H1 (cell line): ENCODE results near the gene GCLM. TPM values are rescaled to one million over a fixed set of nuclear protein-coding genes. Genes with fewer than 3 reads are reported as not detected.

Experiments used
- CTCF ChIA-PET: fragments of 300-600 bp; sonication (Branson Sonifier 250); formaldehyde crosslinking; loops from one replicate; lab custom pipeline; 2021; ENCODE audit not compliant: partially characterized antibody; lab: Charles Lee
- POLR2A ChIA-PET: fragments of 300-600 bp; sonication (Branson Sonifier 250); formaldehyde crosslinking; loops from one replicate; lab custom pipeline; 2021; ENCODE audit warnings: inconsistent platforms; ENCODE audit not compliant: partially characterized antibody; lab: Charles Lee
- DNase-seq, 2 experiments: peaks; one replicate each; pipeline versions ENCODE4 v3.0.0 to v3.0.0-alpha.2; 2010 to 2022; ENCODE audit warnings: low spot score in 2 of 2, low read depth in 1 of 2, mixed read lengths in 1 of 2
- FAIRE-seq: peaks from 2 replicates; lab custom pipeline; 2011; peaks lifted over from hg19 to GRCh38; lab: Jason Lieb, UNC
- H2AFZ ChIP-seq: 2 replicates; pipeline ENCODE4 v1.8.1; 2012; ENCODE audit warnings: low read length, inconsistent platforms
- H2AK5ac ChIP-seq: 2 replicates; pipeline ENCODE4 v1.6.1; 2013; ENCODE audit warnings: low read depth, low read length
- H2BK120ac ChIP-seq: replicated peaks from 2 replicates; pipeline ENCODE3; 2013; ENCODE audit warnings: low read depth, low read length, inconsistent platforms
- H2BK12ac ChIP-seq: 2 replicates; pipeline ENCODE4 v1.6.1; 2013; ENCODE audit warnings: low read depth, low read length
- H2BK15ac ChIP-seq: 2 replicates; pipeline ENCODE4 v1.6.1; 2013; ENCODE audit warnings: low read length
- H2BK20ac ChIP-seq: 2 replicates; pipeline ENCODE4 v1.6.1; 2013; ENCODE audit warnings: low read length
- H2BK5ac ChIP-seq: 2 replicates; pipeline ENCODE4 v1.6.1; 2013; ENCODE audit warnings: low read depth, low read length
- H3K14ac ChIP-seq: 2 replicates; pipeline ENCODE4 v1.6.1; 2013; ENCODE audit warnings: inconsistent platforms; ENCODE audit not compliant: insufficient read length
- H3K18ac ChIP-seq: 2 replicates; pipeline ENCODE4 v1.6.1; 2013; ENCODE audit warnings: low read length; ENCODE audit errors: extremely low read depth
- H3K23ac ChIP-seq: 2 replicates; pipeline ENCODE4 v1.6.1; 2013; ENCODE audit warnings: inconsistent platforms; ENCODE audit not compliant: insufficient read length
- H3K23me2 ChIP-seq: 2 replicates; pipeline ENCODE4 v1.6.1; 2013; ENCODE audit warnings: low read depth, low read length
- H3K27ac ChIP-seq: 2 replicates; pipeline ENCODE4 v1.6.1; 2011; ENCODE audit warnings: low read depth, low read length, inconsistent platforms
- H3K27me3 ChIP-seq, 4 experiments: replicated peaks in 1 of 4; 1 replicate in 1 of 4; 2 replicates in 3 of 4; pipeline versions ENCODE4 v1.6.1 to v1.8.1; 2011 to 2013; ENCODE audit warnings: low read length in 3 of 4, mild to moderate bottlenecking in 3 of 4, inconsistent platforms in 2 of 4, mixed read lengths in 2 of 4, moderate library complexity in 1 of 4; ENCODE audit not compliant: control insufficient read depth in 3 of 4, insufficient read depth in 3 of 4; ENCODE audit errors: extremely low read depth in 1 of 4
- H3K36me3 ChIP-seq, 4 experiments: 2 replicates each; pipeline versions ENCODE4 v1.6.1 to v1.8.1; 2011 to 2013; ENCODE audit warnings: mild to moderate bottlenecking in 4 of 4, low read length in 3 of 4, moderate library complexity in 2 of 4, control low read depth in 1 of 4, inconsistent platforms in 1 of 4; ENCODE audit not compliant: insufficient read depth in 4 of 4, control insufficient read depth in 2 of 4
- H3K4ac ChIP-seq: replicated peaks from 2 replicates; pipeline ENCODE3; 2013; ENCODE audit warnings: low read length, low read depth, mixed read lengths, inconsistent platforms; ENCODE audit not compliant: insufficient read length
- H3K4me1 ChIP-seq, 4 experiments: replicated peaks in 1 of 4; 1 replicate in 1 of 4; 2 replicates in 3 of 4; pipeline versions ENCODE4 v1.6.1 to v1.8.1; 2011 to 2013; ENCODE audit warnings: low read length in 3 of 4, inconsistent platforms in 2 of 4, mixed read lengths in 1 of 4; ENCODE audit not compliant: insufficient read depth in 4 of 4, control insufficient read depth in 3 of 4
- H3K4me2 ChIP-seq, 2 experiments: 2 replicates each; pipeline versions ENCODE4 v1.6.1 to v1.8.1; 2011 to 2013; ENCODE audit warnings: low read depth in 2 of 2, low read length in 2 of 2, control low read depth in 1 of 2, inconsistent platforms in 1 of 2, mild to moderate bottlenecking in 1 of 2; ENCODE audit not compliant: insufficient read depth in 1 of 2
- H3K4me3 ChIP-seq, 4 experiments: fragments of 200-600, 300-600 bp in 1 of 4; sonication (generic), shearing (Covaris generic), sonication (Bioruptor Twin) in 1 of 4; 2 replicates each; pipeline versions ENCODE4 v1.5.1 to v1.8.1; 2011 to 2016; ENCODE audit warnings: low read length in 4 of 4, low read depth in 3 of 4, control low read depth in 2 of 4, inconsistent platforms in 2 of 4, mild to moderate bottlenecking in 2 of 4, mixed read lengths in 1 of 4, moderate library complexity in 1 of 4; ENCODE audit not compliant: insufficient read depth in 2 of 4; ENCODE audit errors: extremely low read depth in 1 of 4
- H3K56ac ChIP-seq: replicated peaks from 2 replicates; pipeline ENCODE3; 2013; ENCODE audit warnings: low read depth, mild to moderate bottlenecking, mixed read lengths, low read length, inconsistent platforms; ENCODE audit not compliant: insufficient read length
- H3K79me1 ChIP-seq: 2 replicates; pipeline ENCODE4 v1.6.1; 2013; ENCODE audit warnings: low read depth, low read length, control low read depth
- H3K79me2 ChIP-seq, 2 experiments: 2 replicates each; pipeline versions ENCODE4 v1.6.1 to v1.8.1; 2012 to 2013; ENCODE audit warnings: low read length in 2 of 2, mild to moderate bottlenecking in 2 of 2, inconsistent platforms in 1 of 2; ENCODE audit not compliant: insufficient read depth in 2 of 2, control insufficient read depth in 1 of 2
- H3K9ac ChIP-seq, 4 experiments: replicated peaks in 1 of 4; 1 replicate in 1 of 4; 2 replicates in 3 of 4; pipeline versions ENCODE4 v1.6.1 to v1.8.1; 2011 to 2013; ENCODE audit warnings: low read depth in 3 of 4, low read length in 3 of 4, control low read depth in 2 of 4, mild to moderate bottlenecking in 2 of 4, moderate library complexity in 2 of 4, inconsistent platforms in 1 of 4; ENCODE audit errors: extremely low read depth in 1 of 4
- H3K9me3 ChIP-seq, 2 experiments: 2 replicates each; pipeline versions ENCODE4 v1.6.1 to v1.8.1; 2012 to 2013; ENCODE audit warnings: mild to moderate bottlenecking in 2 of 2, moderate library complexity in 2 of 2, control low read depth in 1 of 2, inconsistent platforms in 1 of 2, low read depth in 1 of 2, low read length in 1 of 2, mixed read lengths in 1 of 2; ENCODE audit not compliant: insufficient read depth in 2 of 2
- H4K20me1 ChIP-seq, 2 experiments: replicated peaks in 1 of 2; 2 replicates each; pipeline versions ENCODE3 to v1.8.1; 2011 to 2013; ENCODE audit warnings: inconsistent platforms in 2 of 2, low read length in 2 of 2, mild to moderate bottlenecking in 1 of 2; ENCODE audit not compliant: insufficient read depth in 2 of 2, control insufficient read depth in 1 of 2
- H4K5ac ChIP-seq: 2 replicates; pipeline ENCODE4 v1.6.1; 2013; ENCODE audit warnings: low read length, low read depth, mixed read lengths, inconsistent platforms; ENCODE audit not compliant: insufficient read length
- H4K8ac ChIP-seq: 2 replicates; pipeline ENCODE4 v1.8.0; 2013; ENCODE audit warnings: mild to moderate bottlenecking, moderate library complexity, low read length, inconsistent platforms; ENCODE audit not compliant: insufficient read depth; ENCODE audit errors: extremely low read depth
- H4K91ac ChIP-seq: replicated peaks from 2 replicates; pipeline ENCODE3; 2013; ENCODE audit warnings: low read length, mixed read lengths, inconsistent platforms; ENCODE audit not compliant: insufficient read length
- CHD1 ChIP-seq: IDR thresholded peaks from 2 replicates; pipeline ENCODE4 v1.6.1; 2012; ENCODE audit warnings: low read depth, low read length, improper control_type of control experiment
- CHD2 ChIP-seq: IDR thresholded peaks from 2 replicates; pipeline ENCODE4 v1.6.1; 2012; ENCODE audit warnings: low read length, improper control_type of control experiment
- EP300 ChIP-seq, 2 experiments: IDR thresholded peaks; 1 replicate in 1 of 2; 2 replicates in 1 of 2; pipeline ENCODE4 v1.6.1; 2011 to 2012; ENCODE audit warnings: low read depth in 2 of 2, low read length in 2 of 2, mild to moderate bottlenecking in 2 of 2, borderline replicate concordance in 1 of 2, inconsistent platforms in 1 of 2, moderate library complexity in 1 of 2
- GTF2F1 ChIP-seq: IDR thresholded peaks from 2 replicates; pipeline ENCODE4 v1.6.1; 2012; ENCODE audit warnings: low read depth, low read length, improper control_type of control experiment, borderline replicate concordance
- HDAC6 ChIP-seq: IDR thresholded peaks from one replicate; pipeline ENCODE4 v1.7.1; 2012; ENCODE audit warnings: low read depth, mild to moderate bottlenecking, inconsistent platforms, low read length, moderate library complexity
- KDM4A ChIP-seq: IDR thresholded peaks from one replicate; pipeline ENCODE4 v1.7.1; 2012; ENCODE audit warnings: low read depth, mild to moderate bottlenecking, moderate library complexity, low read length, inconsistent platforms; ENCODE audit not compliant: severe bottlenecking
- NANOG ChIP-seq: IDR thresholded peaks from 2 replicates; pipeline ENCODE4 v1.6.1; 2011; ENCODE audit warnings: low read length, low read depth, mild to moderate bottlenecking, inconsistent platforms; ENCODE audit not compliant: insufficient read depth, poor library complexity, severe bottlenecking
- SRF ChIP-seq: IDR thresholded peaks from 2 replicates; pipeline ENCODE4 v1.6.1; 2011; ENCODE audit warnings: mild to moderate bottlenecking, low read depth, low read length, moderate library complexity
- TAF7 ChIP-seq: optimal IDR thresholded peaks from 2 replicates; pipeline ENCODE3; 2011; ENCODE audit warnings: low read depth, mild to moderate bottlenecking, inconsistent platforms, low read length, moderate library complexity, borderline replicate concordance
- TCF12 ChIP-seq: IDR thresholded peaks from 2 replicates; pipeline ENCODE4 v1.6.1; 2011; ENCODE audit warnings: low read depth, mild to moderate bottlenecking, low read length
- TEAD4 ChIP-seq: IDR thresholded peaks from 2 replicates; pipeline ENCODE4 v1.6.1; 2012; ENCODE audit warnings: low read depth, low read length, inconsistent platforms, mixed read lengths
- USF2 ChIP-seq: IDR thresholded peaks from 2 replicates; pipeline ENCODE4 v1.6.1; 2011; ENCODE audit warnings: low read length, improper control_type of control experiment
- YY1 ChIP-seq: IDR thresholded peaks from 2 replicates; pipeline ENCODE4 v1.6.1; 2011; ENCODE audit warnings: low read depth, mild to moderate bottlenecking, low read length
- WGBS, 2 experiments: shearing (Covaris generic) in 1 of 2; methylation state at CpG; one replicate each; pipeline versions ENCODE4 v1.1.6 to v1.1.7; 2013 to 2015; ENCODE audit warnings: low lambda C conversion rate in 2 of 2, mixed read lengths in 2 of 2, inconsistent platforms in 1 of 2, low coverage in 1 of 2, missing lambda C conversion rate in 1 of 2; ENCODE audit not compliant: insufficient replicate concordance in 2 of 2, insufficient coverage in 1 of 2, insufficient read length in 1 of 2; ENCODE audit errors: extremely low coverage in 1 of 2, missing lambda C conversion rate in 1 of 2; 5-methylcytosine and 5-hydroxymethylcytosine counted together
- polyA plus RNA-seq, 7 experiments: library from polyadenylated mRNA; depleted of rRNA in 3 of 7; stranded (reverse) in 5 of 7; unstranded in 2 of 7; fragments of >200 nt in 5 of 7; fragments of 200-250 nt in 2 of 7; gene quantifications; 1 replicate in 5 of 7; 2 replicates in 1 of 7; 4 replicates in 1 of 7; pipeline versions ENCODE4 v1.2.1 to v1.2.3, GENCODE V29; 2011 to 2013; ENCODE audit warnings: missing spikeins in 2 of 7, mixed read lengths in 2 of 7
- total RNA-seq: library from RNA; stranded (reverse); fragmentation: NEBNext Ultra II Directional; extraction: Animal tissue kit (Norgen Biotek cat#: 25700); gene quantifications from 2 replicates; pipeline ENCODE4 v1.2.1, GENCODE V29; 2021

The GCLM gene
- total and polyA plus RNA-seq, 2 of the 8 experiments (the other 6 are each of a cell fraction or from before 2014, with no cell fraction given) = 3.1 to 12.8 TPM

GRCh38 chr1:93877529-93877928, 31.7 kb downstream of the GCLM start:
- 81% methylated on average over 4 of the region's 4 CpGs; no CpG with 5 or more reads in 1 of the 2 experiments for WGBS, 2 experiments
- H3K4me2 ChIP-seq = peak overlapping the region; percentile 72 to 78; a peak in 3 of 4 replicates
- FAIRE-seq (no peak), DNase-seq (no peak)
- H3K23me2 ChIP-seq = peaks cover 2% of the 10 kb centered on the region; the same call in 1 of the 2 replicates
- H3K56ac ChIP-seq = no peak overlapping the region
- no peak overlapping the region for H2AFZ ChIP-seq
- no peak overlapping the region for H3K9ac ChIP-seq
- no peak overlapping the region for H4K8ac ChIP-seq
- no peak overlapping the region for H2BK12ac ChIP-seq
- H3K27me3 ChIP-seq = no peaks in the 10 kb centered on the region
- POLR2A ChIA-PET = interaction anchor here (2.6 kb wide), 1 partner anchor 14 kb away, joined by 10 read pairs; no protein-coding TSS in a partner anchor
- H2AK5ac ChIP-seq = no peak overlapping the region
- H3K36me3 ChIP-seq = peaks cover 7 to 49% (median 37%) of the 10 kb centered on the region in 4 experiments
- H2BK20ac ChIP-seq = no peak overlapping the region
- no peak overlapping the region for H3K23ac ChIP-seq
- H2BK120ac ChIP-seq = no peak overlapping the region
- peaks cover 20 to 32% of the 10 kb centered on the region in 2 experiments for H3K79me2 ChIP-seq
- H3K79me1 ChIP-seq = peaks cover 6% of the 10 kb centered on the region
- no peak overlapping the region for H3K14ac ChIP-seq
- CTCF ChIA-PET = no interaction called here
- H3K18ac ChIP-seq = no peak overlapping the region
- H3K4me1 ChIP-seq = peaks cover 0 to 2% (median 0%) of the 10 kb centered on the region in 4 experiments; a peak in 5 of 7 replicates
- H4K5ac ChIP-seq = no peak overlapping the region
- no peaks in the 10 kb centered on the region for H3K9me3 ChIP-seq
- no peak overlapping the region for H3K27ac ChIP-seq
- no peak overlapping the region for H4K91ac ChIP-seq
- no peak overlapping the region for H3K4ac ChIP-seq
- peak overlapping the region in 2 of 4 experiments; percentile 97 to 99; a peak in 3 of 8 replicates for H3K4me3 ChIP-seq
- H2BK15ac ChIP-seq = no peak overlapping the region
- H2BK5ac ChIP-seq = no peak overlapping the region
- H4K20me1 ChIP-seq = peaks cover 2 to 7% of the 10 kb centered on the region in 2 experiments
- TF ChIP-seq USF2 (no peak), KDM4A (no peak), TCF12 (no peak), TAF7 (no peak), CHD2 (no peak), EP300 (IDR thresholded peaks at IDR 0.05; ENCODE audit: borderline replicate concordance in 1 of 2, low read depth in 2 of 2, low read length in 2 of 2) (no peak), CHD1 (no peak), HDAC6 (no peak), TEAD4 (no peak), GTF2F1 (no peak), SRF (no peak), YY1 (no peak), NANOG (no peak)
